ENCODE results near the gene BCKDHB. TPM values are rescaled to one million over a fixed set of nuclear protein-coding genes. Genes with fewer than 3 reads are reported as not detected.

The BCKDHB gene
- polyA plus RNA-seq, 1 donor (not counting 4 experiments of a cell fraction or from before 2014, with no cell fraction given), result 20.9 TPM

GRCh38 chr6:80263585-80263984 is 157.1 kb downstream of the BCKDHB start:
- no peaks in the 10 kb centered on the region for H3K27me3 ChIP-seq (ENCODE audit: control insufficient read depth, extremely low read depth, insufficient read depth, low read length)
- H3K27ac ChIP-seq (ENCODE audit: control insufficient read depth, insufficient read depth, low read length), result no peak overlapping the region
- no peak overlapping the region for H3K9ac ChIP-seq (ENCODE audit: control insufficient read depth, extremely low read depth, insufficient read depth, low read length)
- no peaks in the 10 kb centered on the region for H3K79me2 ChIP-seq (ENCODE audit: control insufficient read depth, insufficient read depth, low read length)
- no peak for FAIRE-seq
- H3K4me1 ChIP-seq (ENCODE audit: control insufficient read depth, extremely low read depth, insufficient read depth, low read length), result no peaks in the 10 kb centered on the region
- dilution Hi-C loops (cut with MboI; ENCODE audit: extremely low pct_ligation_motif_present, low sequenced_read_pairs), result no loop called here
- no peak overlapping the region for H3K4me3 ChIP-seq (ENCODE audit: control insufficient read depth in 2 of 3, extremely low read depth in 1 of 3, insufficient read depth in 2 of 3, low read depth in 1 of 3, low read length in 3 of 3)
- H3K9me1 ChIP-seq (ENCODE audit: control insufficient read depth, extremely low read depth, insufficient read depth, low read length), result no peaks in the 10 kb centered on the region
- no peaks in the 10 kb centered on the region for H3K9me3 ChIP-seq (ENCODE audit: control insufficient read depth, low read depth, low read length)
- no peak for TF ChIP-seq EZH2 (IDR thresholded peaks at IDR 0.05; ENCODE audit: low read length)
- TF ChIP-seq, protein P1, sequence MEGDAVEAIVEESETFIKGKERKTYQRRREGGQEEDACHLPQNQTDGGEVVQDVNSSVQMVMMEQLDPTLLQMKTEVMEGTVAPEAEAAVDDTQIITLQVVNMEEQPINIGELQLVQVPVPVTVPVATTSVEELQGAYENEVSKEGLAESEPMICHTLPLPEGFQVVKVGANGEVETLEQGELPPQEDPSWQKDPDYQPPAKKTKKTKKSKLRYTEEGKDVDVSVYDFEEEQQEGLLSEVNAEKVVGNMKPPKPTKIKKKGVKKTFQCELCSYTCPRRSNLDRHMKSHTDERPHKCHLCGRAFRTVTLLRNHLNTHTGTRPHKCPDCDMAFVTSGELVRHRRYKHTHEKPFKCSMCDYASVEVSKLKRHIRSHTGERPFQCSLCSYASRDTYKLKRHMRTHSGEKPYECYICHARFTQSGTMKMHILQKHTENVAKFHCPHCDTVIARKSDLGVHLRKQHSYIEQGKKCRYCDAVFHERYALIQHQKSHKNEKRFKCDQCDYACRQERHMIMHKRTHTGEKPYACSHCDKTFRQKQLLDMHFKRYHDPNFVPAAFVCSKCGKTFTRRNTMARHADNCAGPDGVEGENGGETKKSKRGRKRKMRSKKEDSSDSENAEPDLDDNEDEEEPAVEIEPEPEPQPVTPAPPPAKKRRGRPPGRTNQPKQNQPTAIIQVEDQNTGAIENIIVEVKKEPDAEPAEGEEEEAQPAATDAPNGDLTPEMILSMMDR (optimal IDR thresholded peaks at IDR 0.05 in 1 of 3, IDR thresholded peaks at IDR 0.05 in 1 of 3, conservative IDR thresholded peaks at IDR 0.05 in 1 of 3; ENCODE audit: extremely low read depth in 1 of 3, insufficient read depth in 2 of 3, low read length in 3 of 3), result no peak
- H2AFZ ChIP-seq (ENCODE audit: control insufficient read depth, low read length), result no peak overlapping the region
- no peak for DNase-seq (ENCODE audit: low read depth, low spot score)
- no peaks in the 10 kb centered on the region for H3K36me3 ChIP-seq (ENCODE audit: control insufficient read depth in 2 of 2, extremely low read depth in 1 of 2, insufficient read depth in 2 of 2, low read length in 2 of 2)
- H3K4me2 ChIP-seq (ENCODE audit: control insufficient read depth, extremely low read depth, insufficient read depth, low read depth, low read length), result no peak overlapping the region
- H4K20me1 ChIP-seq (ENCODE audit: control insufficient read depth, extremely low read depth, insufficient read depth, low read length), result no peaks in the 10 kb centered on the region

- H3K79me2 ChIP-seq (ENCODE audit: control insufficient read depth, insufficient read depth, low read length), result no peaks in the 10 kb centered on the region
- no peak overlapping the region for H2AFZ ChIP-seq (ENCODE audit: control insufficient read depth, low read length)
- no peak for FAIRE-seq
- H3K4me3 ChIP-seq (ENCODE audit: control insufficient read depth in 2 of 3, extremely low read depth in 1 of 3, insufficient read depth in 2 of 3, low read depth in 1 of 3, low read length in 3 of 3), result no peak overlapping the region
- no peaks in the 10 kb centered on the region for H4K20me1 ChIP-seq (ENCODE audit: control insufficient read depth, extremely low read depth, insufficient read depth, low read length)
- no peak for DNase-seq (ENCODE audit: low read depth, low spot score)
- dilution Hi-C loops (cut with MboI; ENCODE audit: extremely low pct_ligation_motif_present, low sequenced_read_pairs), result no loop called here
- H3K4me2 ChIP-seq (ENCODE audit: control insufficient read depth, extremely low read depth, insufficient read depth, low read depth, low read length), result no peak overlapping the region
- no peaks in the 10 kb centered on the region for H3K36me3 ChIP-seq (ENCODE audit: control insufficient read depth in 2 of 2, extremely low read depth in 1 of 2, insufficient read depth in 2 of 2, low read length in 2 of 2)
- no peaks in the 10 kb centered on the region for H3K9me1 ChIP-seq (ENCODE audit: control insufficient read depth, extremely low read depth, insufficient read depth, low read length)
- TF ChIP-seq EZH2 (IDR thresholded peaks at IDR 0.05; ENCODE audit: low read length), result no peak
- TF ChIP-seq, protein P1 (optimal IDR thresholded peaks at IDR 0.05 in 1 of 3, IDR thresholded peaks at IDR 0.05 in 1 of 3, conservative IDR thresholded peaks at IDR 0.05 in 1 of 3; ENCODE audit: extremely low read depth in 1 of 3, insufficient read depth in 2 of 3, low read length in 3 of 3), result no peak
- H3K9me3 ChIP-seq (ENCODE audit: control insufficient read depth, low read depth, low read length), result no peaks in the 10 kb centered on the region
- H3K9ac ChIP-seq (ENCODE audit: control insufficient read depth, extremely low read depth, insufficient read depth, low read length), result no peak overlapping the region
- no peaks in the 10 kb centered on the region for H3K4me1 ChIP-seq (ENCODE audit: control insufficient read depth, extremely low read depth, insufficient read depth, low read length)
- no peak overlapping the region for H3K27ac ChIP-seq (ENCODE audit: control insufficient read depth, insufficient read depth, low read length)
- H3K27me3 ChIP-seq (ENCODE audit: control insufficient read depth, extremely low read depth, insufficient read depth, low read length), result no peaks in the 10 kb centered on the region
Measured at GRCh38 chr6:80268865-80269730, 162.6 kb downstream of the BCKDHB start.
